Smooth muscle cell (in vitro differentiated cells): ENCODE results near the gene TNFRSF14. TPM values are rescaled to one million over a fixed set of nuclear protein-coding genes. Genes with fewer than 3 reads are reported as not detected.

Source experiments
- DNase-seq: peaks from one replicate; lab custom pipeline; 2025; ENCODE audit not compliant: unreplicated experiment; lab: John Stamatoyannopoulos, UW
- H2AFZ ChIP-seq: fragments of 200-600 bp; sonication (generic); 2 replicates; pipeline ENCODE4 v1.6.0; 2016; ENCODE audit warnings: antibody characterized with exemption, low read depth, mild to moderate bottlenecking
- H3F3A ChIP-seq: fragments of 200-600 bp; sonication (generic); 2 replicates; pipeline ENCODE4 v1.6.0; 2017; ENCODE audit warnings: antibody characterized with exemption, low read depth
- H3K27ac ChIP-seq: fragments of 200-600 bp; sonication (generic); 2 replicates; pipeline ENCODE4 v1.5.1; 2016; ENCODE audit warnings: low read depth, mild to moderate bottlenecking
- H3K27me3 ChIP-seq: fragments of 200-600 bp; sonication (generic); 2 replicates; pipeline ENCODE4 v1.6.1; 2016; ENCODE audit warnings: low read depth, mild to moderate bottlenecking
- H3K36me3 ChIP-seq: fragments of 200-600 bp; sonication (generic); 2 replicates; pipeline ENCODE4 v1.5.1; 2016; ENCODE audit warnings: low read depth
- H3K4me1 ChIP-seq: fragments of 200-600 bp; sonication (generic); 2 replicates; pipeline ENCODE4 v1.5.1; 2016; ENCODE audit warnings: low read depth
- H3K4me2 ChIP-seq: fragments of 200-600 bp; sonication (generic); 2 replicates; pipeline ENCODE4 v1.6.0; 2016; ENCODE audit warnings: mild to moderate bottlenecking
- H3K4me3 ChIP-seq: fragments of 200-600 bp; sonication (generic); 2 replicates; pipeline ENCODE4 v1.5.1; 2016; ENCODE audit warnings: mild to moderate bottlenecking
- H3K79me2 ChIP-seq: fragments of 200-600 bp; sonication (generic); 2 replicates; pipeline ENCODE4 v1.6.0; 2016; ENCODE audit warnings: low read depth, mild to moderate bottlenecking
- H3K9ac ChIP-seq: fragments of 200-600 bp; sonication (generic); 2 replicates; pipeline ENCODE4 v1.6.0; 2016; ENCODE audit warnings: low read depth
- H3K9me3 ChIP-seq: fragments of 200-600 bp; sonication (generic); replicated peaks from 2 replicates; pipeline ENCODE4 v1.5.1; 2016; ENCODE audit warnings: low read depth
- H4K20me1 ChIP-seq: fragments of 200-600 bp; sonication (generic); 2 replicates; pipeline ENCODE4 v1.6.0; 2016; ENCODE audit warnings: low read depth
- CTCF ChIP-seq: fragments of 200-600 bp; sonication (generic); IDR thresholded peaks from 2 replicates; pipeline ENCODE4 v1.5.1; 2017; ENCODE audit warnings: borderline replicate concordance, mild to moderate bottlenecking, antibody characterized with exemption; ENCODE audit not compliant: insufficient read depth, poor library complexity, severe bottlenecking
- WGBS: methylation state at CpG from one replicate; pipeline ENCODE4 v1.1.7; 2016; ENCODE audit warnings: low lambda C conversion rate; 5-methylcytosine and 5-hydroxymethylcytosine counted together
- polyA plus RNA-seq: library from polyadenylated mRNA; unstranded; fragments of >200 nt; fragmentation: Nextera tagmentation; extraction: Ambion mirVana; gene quantifications from 2 replicates; pipeline ENCODE4 v1.2.1, GENCODE V29; 2016
- total RNA-seq: library from RNA; depleted of rRNA; stranded (reverse); fragments of >200 nt; gene quantifications from 2 replicates; pipeline ENCODE4 v1.2.3, GENCODE V29; 2014

The TNFRSF14 gene
- total and polyA plus RNA-seq, 2 experiments from 2014 or later: not detected

DNA sequence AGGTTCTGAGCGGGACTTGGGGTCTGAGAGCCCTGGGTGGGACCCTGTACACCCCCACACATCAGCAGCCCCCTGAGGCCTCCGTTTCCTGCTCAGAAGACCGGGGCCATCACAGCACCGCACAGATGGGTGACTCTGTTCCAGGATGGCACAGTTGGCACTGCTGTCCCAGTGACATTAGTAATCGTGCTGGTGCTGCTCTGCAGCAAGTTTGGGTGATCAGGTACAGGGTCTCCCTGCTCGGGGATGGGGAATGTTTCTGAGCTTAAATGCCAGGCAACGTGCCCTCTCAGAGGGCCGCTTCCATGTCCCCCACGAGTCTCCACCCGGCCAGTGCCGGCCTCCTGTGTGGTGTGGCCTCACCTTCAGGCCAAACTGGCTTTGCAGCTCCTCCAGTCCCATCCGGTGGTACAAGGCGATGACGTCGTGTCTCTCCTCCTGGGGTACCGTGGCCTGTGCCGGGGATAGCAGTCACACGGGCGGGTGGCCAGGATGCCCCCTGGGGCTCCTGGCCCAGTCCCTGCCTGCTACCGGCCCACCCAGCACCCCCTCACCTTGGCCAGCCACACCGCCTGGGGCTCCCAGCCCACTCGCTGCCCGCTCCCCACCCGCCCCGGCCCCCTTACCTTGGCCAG lies 47.5 kb downstream of the TNFRSF14 start:
- no peak for TF ChIP-seq CTCF

GRCh38 chr1:2604156-2604843 lies 48.1 kb downstream of the TNFRSF14 start:
- H3K79me2 ChIP-seq: no peaks in the 10 kb centered on the region
- H3K9ac ChIP-seq: no peak overlapping the region
- H3K4me3 ChIP-seq: no peak overlapping the region
- no peak overlapping the region for H3K4me2 ChIP-seq
- H3K36me3 ChIP-seq: no peaks in the 10 kb centered on the region
- no peaks in the 10 kb centered on the region for H4K20me1 ChIP-seq
- H3K27me3 ChIP-seq: no peaks in the 10 kb centered on the region
- no peak overlapping the region for H2AFZ ChIP-seq
- no peak for TF ChIP-seq CTCF
- no peaks in the 10 kb centered on the region for H3F3A ChIP-seq
- no peak overlapping the region for H3K27ac ChIP-seq
- no peak for DNase-seq
- no peaks in the 10 kb centered on the region for H3K9me3 ChIP-seq
- no peaks in the 10 kb centered on the region for H3K4me1 ChIP-seq
- 83% methylated on average over 12 of the region's 19 CpGs for WGBS

More for the DNA sequence above, 47.5 kb downstream of the TNFRSF14 start:
- H3K79me2 ChIP-seq: no peaks in the 10 kb centered on the region
- no peaks in the 10 kb centered on the region for H3K27me3 ChIP-seq
- H2AFZ ChIP-seq: no peak overlapping the region
- no peaks in the 10 kb centered on the region for H3F3A ChIP-seq
- no peak overlapping the region for H3K4me3 ChIP-seq
- H3K9ac ChIP-seq: no peak overlapping the region
- H3K9me3 ChIP-seq: no peaks in the 10 kb centered on the region
- H3K36me3 ChIP-seq: no peaks in the 10 kb centered on the region
- no peak overlapping the region for H3K27ac ChIP-seq
- H3K4me2 ChIP-seq: no peak overlapping the region
- no peaks in the 10 kb centered on the region for H3K4me1 ChIP-seq
- WGBS: 88% methylated on average over 24 of the region's 25 CpGs
- no peak for DNase-seq
- H4K20me1 ChIP-seq: no peaks in the 10 kb centered on the region

GRCh38 chr1:2604844-2605508 lies 48.8 kb downstream of the TNFRSF14 start:
- Histone ChIP-seq H3K4me1 (no peaks in the 10 kb centered on the region), H2AFZ (no peak overlapping the region), H3K4me2 (no peak overlapping the region), H3K36me3 (no peaks in the 10 kb centered on the region), H3K4me3 (no peak overlapping the region), H3K27me3 (no peaks in the 10 kb centered on the region), H3F3A (no peaks in the 10 kb centered on the region), H4K20me1 (no peaks in the 10 kb centered on the region), H3K9me3 (no peaks in the 10 kb centered on the region), H3K27ac (no peak overlapping the region), H3K79me2 (no peaks in the 10 kb centered on the region), H3K9ac (no peak overlapping the region)
- WGBS: 86% methylated on average over 13 of the region's 14 CpGs
- TF ChIP-seq CTCF: no peak
- DNase-seq: no peak
